GM12873 (cell line): ENCODE measurements around the gene RAB11FIP4.

ENCODE experiments used
- TF ChIP-seq, protein P1 (sequence below): IDR thresholded peaks from 2 replicates; pipeline ENCODE4 v1.5.1; 2012; ENCODE audit warnings: low read depth, mild to moderate bottlenecking, moderate library complexity, low read length, control low read depth; ENCODE audit not compliant: insufficient read depth; ENCODE audit errors: missing control alignments

The RAB11FIP4 gene

DNA sequence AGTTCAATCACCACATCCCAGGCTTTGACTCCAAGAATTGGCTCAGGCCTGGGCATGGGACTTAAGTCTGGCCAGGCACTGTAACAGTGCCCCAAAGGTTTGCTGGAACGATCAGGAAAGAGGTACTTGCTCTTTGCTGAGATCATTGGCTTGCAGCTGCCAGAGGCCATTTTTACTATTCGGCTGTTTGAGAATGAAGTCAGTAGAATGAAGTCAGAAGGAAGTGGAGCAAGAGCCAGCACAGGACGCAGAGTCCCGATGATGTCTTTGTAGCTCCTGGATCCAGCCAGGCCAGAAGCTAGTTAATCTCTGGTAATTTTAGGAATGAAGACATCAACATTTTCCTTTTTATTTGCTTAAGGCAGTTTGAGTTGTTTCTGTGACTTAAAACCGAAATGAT, 195.5 kb downstream of the RAB11FIP4 start:
- TF ChIP-seq, protein P1, sequence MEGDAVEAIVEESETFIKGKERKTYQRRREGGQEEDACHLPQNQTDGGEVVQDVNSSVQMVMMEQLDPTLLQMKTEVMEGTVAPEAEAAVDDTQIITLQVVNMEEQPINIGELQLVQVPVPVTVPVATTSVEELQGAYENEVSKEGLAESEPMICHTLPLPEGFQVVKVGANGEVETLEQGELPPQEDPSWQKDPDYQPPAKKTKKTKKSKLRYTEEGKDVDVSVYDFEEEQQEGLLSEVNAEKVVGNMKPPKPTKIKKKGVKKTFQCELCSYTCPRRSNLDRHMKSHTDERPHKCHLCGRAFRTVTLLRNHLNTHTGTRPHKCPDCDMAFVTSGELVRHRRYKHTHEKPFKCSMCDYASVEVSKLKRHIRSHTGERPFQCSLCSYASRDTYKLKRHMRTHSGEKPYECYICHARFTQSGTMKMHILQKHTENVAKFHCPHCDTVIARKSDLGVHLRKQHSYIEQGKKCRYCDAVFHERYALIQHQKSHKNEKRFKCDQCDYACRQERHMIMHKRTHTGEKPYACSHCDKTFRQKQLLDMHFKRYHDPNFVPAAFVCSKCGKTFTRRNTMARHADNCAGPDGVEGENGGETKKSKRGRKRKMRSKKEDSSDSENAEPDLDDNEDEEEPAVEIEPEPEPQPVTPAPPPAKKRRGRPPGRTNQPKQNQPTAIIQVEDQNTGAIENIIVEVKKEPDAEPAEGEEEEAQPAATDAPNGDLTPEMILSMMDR, result no peak

DNA sequence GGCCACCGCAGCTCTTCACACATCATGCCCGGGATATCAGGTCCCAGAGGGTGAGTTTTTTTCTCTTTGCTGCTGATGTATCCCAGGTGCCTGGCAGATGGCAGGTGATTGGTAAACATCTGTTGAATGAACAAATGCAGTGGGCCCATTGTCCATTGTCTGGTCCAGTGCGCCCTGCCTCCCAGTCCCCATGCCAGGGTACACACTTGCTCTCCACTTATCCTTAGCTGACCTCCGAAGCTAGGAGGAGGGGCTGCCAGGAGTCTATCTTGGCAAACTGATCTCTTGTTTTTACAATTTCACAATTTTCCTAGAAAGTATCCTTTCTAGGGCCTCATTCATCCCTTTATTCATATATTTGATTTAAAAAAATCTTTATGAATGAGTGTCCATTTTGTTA, 196.0 kb downstream of the RAB11FIP4 start:
- TF ChIP-seq, protein P1, result no peak
